BLaER1 (cell line): ENCODE data around the gene CCDC102B.
"Not testable (repeated sequence)": the region's sequence is repeated elsewhere in the genome, so short reads cannot be mapped to it uniquely, and the experiment has no call there.

Source experiments
- H3K27ac ChIP-seq: shearing (Covaris generic); formaldehyde crosslinking; 2 replicates; pipeline ENCODE4 v1.8.1; 2022
- H3K27me3 ChIP-seq: shearing (Covaris generic); formaldehyde crosslinking; 2 replicates; pipeline ENCODE4 v1.8.1; 2022
- H3K36me3 ChIP-seq: shearing (Covaris generic); formaldehyde crosslinking; 2 replicates; pipeline ENCODE4 v1.8.1; 2022
- H3K4me1 ChIP-seq: shearing (Covaris generic); formaldehyde crosslinking; 2 replicates; pipeline ENCODE4 v1.8.1; 2022
- H3K4me2 ChIP-seq: shearing (Covaris generic); formaldehyde crosslinking; 2 replicates; pipeline ENCODE4 v1.8.1; 2022
- H3K4me3 ChIP-seq: shearing (Covaris generic); formaldehyde crosslinking; 2 replicates; pipeline ENCODE4 v1.8.1; 2022
- H3K9ac ChIP-seq: shearing (Covaris generic); formaldehyde crosslinking; 2 replicates; pipeline ENCODE4 v1.8.1; 2022
- H3K9me3 ChIP-seq: shearing (Covaris generic); formaldehyde crosslinking; 2 replicates; pipeline ENCODE4 v1.8.1; 2022
- H4K20me1 ChIP-seq: shearing (Covaris generic); formaldehyde crosslinking; 2 replicates; pipeline ENCODE4 v1.8.1; 2022
- Cebpa-rat ChIP-seq: shearing (Covaris generic); IDR thresholded peaks from 2 replicates; pipeline ENCODE4 v1.8.1; 2022

Gene CCDC102B

DNA sequence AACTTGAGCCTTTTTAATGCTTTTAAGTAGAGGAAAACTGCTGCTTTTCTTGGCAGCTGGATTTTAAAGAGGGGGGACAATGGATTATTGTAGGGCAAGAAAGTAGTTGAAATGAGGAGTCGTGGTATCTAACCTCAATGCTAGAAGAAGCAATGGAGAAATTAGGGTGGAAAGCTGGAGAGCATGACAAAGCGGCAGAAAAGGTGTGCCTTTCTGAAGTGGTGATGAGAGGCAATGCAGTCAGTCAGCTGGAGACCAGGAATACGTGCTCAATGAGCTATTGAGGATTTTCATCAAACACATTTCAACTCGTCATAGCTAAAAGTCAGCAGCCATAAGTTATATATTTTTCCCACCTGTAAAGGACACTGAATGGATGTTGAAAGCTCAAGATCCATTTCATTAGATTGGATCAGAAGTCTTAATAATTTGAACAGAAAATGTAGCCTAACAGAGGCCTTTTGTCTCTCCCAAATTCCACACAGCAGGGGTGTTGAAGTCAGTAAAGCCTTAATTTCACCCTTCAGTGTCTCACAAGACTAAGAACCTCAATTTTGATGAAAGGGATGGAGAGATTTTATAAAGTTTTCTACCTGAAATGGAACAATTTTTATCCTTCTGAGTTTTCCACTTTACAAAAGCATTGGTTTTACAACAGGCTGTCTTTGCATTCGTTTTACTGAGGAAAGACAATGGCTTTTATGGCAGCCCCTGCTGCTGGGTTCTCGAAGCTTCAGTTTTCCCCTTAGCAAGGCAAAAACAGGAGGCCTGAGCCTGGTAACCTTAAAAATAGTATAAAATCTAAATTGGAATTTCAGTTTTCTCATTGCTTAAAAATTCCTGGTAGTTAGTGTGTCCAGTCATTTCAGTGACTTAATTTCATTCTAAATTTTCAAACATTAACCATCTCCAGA, 131.1 kb downstream of the CCDC102B start:
- no peaks in the 10 kb centered on the region for H3K27me3 ChIP-seq
- no peak overlapping the region for H3K4me2 ChIP-seq
- no peaks in the 10 kb centered on the region for H3K9me3 ChIP-seq
- no peaks in the 10 kb centered on the region for H4K20me1 ChIP-seq
- H3K27ac ChIP-seq: no peak overlapping the region
- no peak overlapping the region for H3K4me3 ChIP-seq
- no peak for TF ChIP-seq Cebpa-rat
- H3K4me1 ChIP-seq: peaks cover 13% of the 10 kb centered on the region
- H3K9ac ChIP-seq: no peak overlapping the region
- H3K36me3 ChIP-seq: no peaks in the 10 kb centered on the region

DNA sequence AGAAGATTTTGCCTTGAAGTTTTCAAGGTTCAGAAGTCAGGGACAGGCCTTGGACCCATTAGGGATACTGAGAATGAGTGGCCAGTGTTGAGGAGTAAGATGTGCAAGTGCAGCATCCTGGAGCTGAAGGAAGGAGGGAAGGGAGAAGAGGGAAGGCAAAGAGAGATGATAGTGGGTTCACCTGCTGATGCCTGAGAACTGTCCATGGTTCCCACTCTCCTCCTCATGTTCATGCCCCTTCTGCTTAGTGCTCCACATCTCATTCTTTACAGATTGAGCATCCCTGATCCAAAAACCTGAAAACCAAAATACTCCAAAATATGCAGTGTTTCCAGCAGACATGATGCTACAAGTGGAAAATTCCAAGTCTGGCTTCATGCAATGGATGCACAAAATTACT, 137.8 kb downstream of the CCDC102B start:
- Histone ChIP-seq H3K4me1 (no peaks in the 10 kb centered on the region), H3K36me3 (no peaks in the 10 kb centered on the region), H3K9me3 (no peaks in the 10 kb centered on the region), H4K20me1 (no peaks in the 10 kb centered on the region), H3K27me3 (no peaks in the 10 kb centered on the region), H3K27ac (no peak overlapping the region), H3K9ac (no peak overlapping the region), H3K4me3 (no peak overlapping the region), H3K4me2 (no peak overlapping the region)
- no peak for TF ChIP-seq Cebpa-rat

GRCh38 chr18:68937029-68937599, 139.2 kb downstream of the CCDC102B start:
- no peaks in the 10 kb centered on the region for H3K4me1 ChIP-seq
- TF ChIP-seq Cebpa-rat: no peak

DNA sequence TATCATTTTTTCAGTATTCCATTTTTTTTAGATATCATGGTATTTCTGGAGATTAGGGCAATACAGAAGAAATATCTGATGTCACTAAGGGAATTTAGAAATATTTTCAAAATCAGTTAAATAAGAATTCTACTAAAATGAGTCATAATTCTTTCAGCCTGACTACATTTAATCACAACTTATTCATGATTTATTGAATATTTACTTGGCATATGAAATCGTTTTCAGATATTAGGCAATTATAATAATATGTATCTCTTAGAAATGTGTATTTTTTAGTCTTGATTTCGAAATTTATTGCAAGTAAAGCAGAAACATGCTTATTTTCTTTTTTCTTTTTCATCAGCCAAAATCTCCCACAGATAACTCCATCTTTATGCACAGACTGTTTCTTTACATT, 142.2 kb downstream of the CCDC102B start:
- no peaks in the 10 kb centered on the region for H4K20me1 ChIP-seq

More at GRCh38 chr18:68937029-68937599, 139.2 kb downstream of the CCDC102B start:
- H3K27me3 ChIP-seq: no peaks in the 10 kb centered on the region
- H3K36me3 ChIP-seq: no peaks in the 10 kb centered on the region
- no peak overlapping the region for H3K4me2 ChIP-seq
- no peak overlapping the region for H3K9ac ChIP-seq
- no peak overlapping the region for H3K27ac ChIP-seq
- H4K20me1 ChIP-seq: no peaks in the 10 kb centered on the region
- no peaks in the 10 kb centered on the region for H3K9me3 ChIP-seq
- H3K4me3 ChIP-seq: no peak overlapping the region

DNA sequence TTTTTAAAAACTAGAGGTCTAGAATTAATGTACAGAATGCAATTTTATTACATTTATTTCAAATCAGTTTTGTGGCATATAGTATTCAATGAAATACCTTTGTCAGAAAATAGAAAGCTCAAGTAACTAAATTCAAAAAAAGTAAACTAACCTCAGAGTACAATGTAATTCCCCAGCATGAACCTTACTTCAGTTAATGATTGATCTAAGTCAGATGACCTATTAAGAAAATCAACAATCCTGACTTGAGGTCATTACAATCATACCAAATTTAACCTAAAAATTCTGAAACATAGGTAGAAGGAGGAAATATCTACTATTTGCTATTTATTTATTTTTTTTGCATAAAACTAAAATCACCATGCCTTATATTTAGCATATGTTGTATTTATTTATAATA, 142.9 kb downstream of the CCDC102B start:
- no peaks in the 10 kb centered on the region for H3K27me3 ChIP-seq
- no peak overlapping the region for H3K9ac ChIP-seq
- H3K9me3 ChIP-seq: no peaks in the 10 kb centered on the region
- H3K4me3 ChIP-seq: no peak overlapping the region
- H3K4me2 ChIP-seq: no peak overlapping the region
- no peak for TF ChIP-seq Cebpa-rat
- H4K20me1 ChIP-seq: no peaks in the 10 kb centered on the region
- H3K27ac ChIP-seq: no peak overlapping the region
- H3K4me1 ChIP-seq: no peaks in the 10 kb centered on the region
- H3K36me3 ChIP-seq: no peaks in the 10 kb centered on the region

More for the DNA sequence above, 142.2 kb downstream of the CCDC102B start:
- no peaks in the 10 kb centered on the region for H3K9me3 ChIP-seq
- no peak overlapping the region for H3K27ac ChIP-seq
- no peak overlapping the region for H3K4me3 ChIP-seq
- H3K9ac ChIP-seq: no peak overlapping the region
- TF ChIP-seq Cebpa-rat: no peak
- no peaks in the 10 kb centered on the region for H3K36me3 ChIP-seq
- H3K27me3 ChIP-seq: no peaks in the 10 kb centered on the region
- H3K4me1 ChIP-seq: no peaks in the 10 kb centered on the region
- H3K4me2 ChIP-seq: no peak overlapping the region

DNA sequence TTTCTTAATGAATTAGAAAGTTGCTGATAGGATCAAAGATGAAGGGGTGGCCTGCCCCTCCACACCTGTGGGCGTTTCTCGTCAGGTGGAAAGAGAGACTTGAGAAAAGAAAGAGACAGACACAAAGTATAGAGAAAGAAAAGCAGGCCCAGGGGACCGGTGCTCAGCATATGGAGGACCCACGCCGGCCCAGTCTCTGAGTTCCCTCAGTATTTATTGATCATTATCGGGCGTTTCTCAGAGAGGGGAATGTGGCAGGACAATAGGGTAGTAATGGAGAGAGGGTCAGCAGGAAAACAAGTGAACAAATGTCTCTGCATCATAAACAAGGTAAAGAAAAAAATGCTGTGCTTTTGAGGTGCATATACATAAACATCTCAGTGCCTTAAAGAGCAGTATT, 144.3 kb downstream of the CCDC102B start:
- H3K36me3 ChIP-seq: no peaks in the 10 kb centered on the region
- no peaks in the 10 kb centered on the region for H3K4me1 ChIP-seq
- H3K4me3 ChIP-seq: no peak overlapping the region
- H4K20me1 ChIP-seq: no peaks in the 10 kb centered on the region
- no peak overlapping the region for H3K27ac ChIP-seq
- no peak overlapping the region for H3K4me2 ChIP-seq
- no peak overlapping the region for H3K9ac ChIP-seq
- H3K27me3 ChIP-seq: no peaks in the 10 kb centered on the region
- TF ChIP-seq Cebpa-rat: no peak
- no peaks in the 10 kb centered on the region for H3K9me3 ChIP-seq

DNA sequence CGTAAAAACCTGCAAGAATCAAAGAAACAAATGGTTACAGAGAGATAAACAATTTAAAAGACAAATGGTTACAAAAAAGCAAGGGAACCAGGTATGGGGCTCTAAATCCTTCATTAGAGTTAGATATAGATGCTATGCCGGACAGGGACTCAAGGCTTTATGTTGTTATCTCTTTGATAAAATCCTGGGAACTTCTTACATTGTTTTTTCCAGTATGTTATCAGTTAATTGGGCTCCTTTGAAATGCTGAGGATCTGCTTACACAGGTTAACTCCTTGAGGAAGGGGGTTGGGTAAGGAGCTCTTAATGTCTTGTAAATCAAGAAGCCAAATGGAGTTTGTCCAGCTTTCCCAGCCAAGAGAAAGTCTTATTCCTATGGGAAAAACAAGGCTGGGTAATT, 146.0 kb downstream of the CCDC102B start:
- not testable (repeated sequence) for H3K9me3 ChIP-seq, H3K4me1 ChIP-seq, H3K9ac ChIP-seq, H3K4me3 ChIP-seq, H3K27me3 ChIP-seq, H4K20me1 ChIP-seq, H3K4me2 ChIP-seq, H3K36me3 ChIP-seq, H3K27ac ChIP-seq

DNA sequence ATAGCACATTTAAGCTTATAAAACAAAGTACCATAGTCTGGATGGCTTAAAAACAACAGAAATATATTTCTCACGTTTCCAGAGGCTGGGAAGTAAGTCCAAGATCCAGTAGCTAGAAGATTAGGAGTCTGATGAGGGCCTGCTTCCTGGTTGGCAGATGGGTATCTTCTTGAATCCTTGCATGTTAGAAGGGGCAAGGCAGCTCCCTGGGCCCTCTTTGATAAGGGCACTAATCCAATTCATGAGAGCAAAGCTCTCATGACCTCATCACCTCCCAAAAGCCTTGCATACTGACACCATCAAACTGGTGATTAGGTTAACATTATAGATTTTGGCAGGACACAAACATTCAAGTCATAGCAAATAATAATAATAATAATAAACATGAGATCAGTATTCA, 146.4 kb downstream of the CCDC102B start:
- no peaks in the 10 kb centered on the region for H3K4me1 ChIP-seq
- no peaks in the 10 kb centered on the region for H3K27me3 ChIP-seq
- no peaks in the 10 kb centered on the region for H3K9me3 ChIP-seq
- H3K36me3 ChIP-seq: no peaks in the 10 kb centered on the region
- H3K9ac ChIP-seq: no peak overlapping the region
- H3K4me3 ChIP-seq: no peak overlapping the region
- H3K27ac ChIP-seq: no peak overlapping the region
- no peak for TF ChIP-seq Cebpa-rat
- H4K20me1 ChIP-seq: no peaks in the 10 kb centered on the region
- no peak overlapping the region for H3K4me2 ChIP-seq

GRCh38 chr18:68944826-68945225, 146.9 kb downstream of the CCDC102B start:
- Histone ChIP-seq H4K20me1 (no peaks in the 10 kb centered on the region), H3K4me2 (no peak overlapping the region), H3K27me3 (no peaks in the 10 kb centered on the region), H3K27ac (no peak overlapping the region), H3K4me1 (no peaks in the 10 kb centered on the region), H3K9ac (no peak overlapping the region), H3K36me3 (no peaks in the 10 kb centered on the region), H3K9me3 (no peaks in the 10 kb centered on the region), H3K4me3 (no peak overlapping the region)
- TF ChIP-seq Cebpa-rat: no peak

GRCh38 chr18:68948622-68949021, 150.7 kb downstream of the CCDC102B start:
- TF ChIP-seq Cebpa-rat: no peak
- Histone ChIP-seq H3K9me3 (no peaks in the 10 kb centered on the region), H3K9ac (no peak overlapping the region), H3K4me2 (no peak overlapping the region), H3K27ac (no peak overlapping the region), H3K36me3 (no peaks in the 10 kb centered on the region), H3K4me3 (no peak overlapping the region), H3K27me3 (no peaks in the 10 kb centered on the region), H4K20me1 (no peaks in the 10 kb centered on the region), H3K4me1 (no peaks in the 10 kb centered on the region)
